Keratinocyte (primary cell): ENCODE results near the gene RANBP3L.

Source experiments
- CTCF ChIP-seq, 3 experiments: IDR thresholded peaks in 1 of 3; conservative IDR thresholded peaks in 1 of 3; optimal IDR thresholded peaks in 1 of 3; 2 replicates in 2 of 3; 3 replicates in 1 of 3; pipeline versions ENCODE3 to v1.5.1; 2011; ENCODE audit warnings: low read length in 3 of 3, mild to moderate bottlenecking in 3 of 3, moderate library complexity in 2 of 3, control low read depth in 1 of 3, inconsistent platforms in 1 of 3; ENCODE audit not compliant: insufficient read depth in 2 of 3; ENCODE audit errors: extremely low read depth in 1 of 3
- EZH2 ChIP-seq: IDR thresholded peaks from one replicate; pipeline ENCODE4 v1.6.1; 2012; ENCODE audit warnings: inconsistent platforms, mild to moderate bottlenecking, low read length, moderate library complexity

DNA sequence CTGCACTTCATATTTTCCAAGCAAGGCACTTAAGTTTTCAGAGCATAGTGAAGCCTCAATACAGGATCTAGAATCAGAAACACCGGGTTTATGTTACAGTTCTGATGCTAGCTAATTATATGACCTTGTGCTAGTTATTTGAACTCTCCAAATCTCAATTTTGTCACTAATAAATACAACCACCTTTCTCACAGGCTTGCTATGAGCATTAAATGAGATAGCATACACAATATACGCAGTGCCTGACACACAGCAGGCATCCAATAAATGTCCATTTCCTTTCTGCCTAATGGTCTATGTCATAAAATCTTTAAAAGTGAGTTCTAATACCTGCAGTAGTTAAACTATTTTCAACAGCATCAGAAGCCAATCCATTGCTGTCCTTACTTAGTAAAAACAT is 92.9 kb downstream of the RANBP3L start:
- TF ChIP-seq CTCF (optimal IDR thresholded peaks at IDR 0.05 in 1 of 3, IDR thresholded peaks at IDR 0.05 in 1 of 3, conservative IDR thresholded peaks at IDR 0.05 in 1 of 3; ENCODE audit: extremely low read depth in 1 of 3, insufficient read depth in 2 of 3, low read length in 3 of 3) (no peak), EZH2 (no peak)
